ENCODE measurements around the gene ELMO1. TPM values are rescaled to one million over a fixed set of nuclear protein-coding genes. Genes with fewer than 3 reads are reported as not detected.
A peak's percentile ranks its signal among the peaks of the same experiment; 100 is the strongest.

Gene ELMO1
- total RNA-seq, 1 experiment from 2014 or later, result 1.1 TPM

GRCh38 chr7:36994456-36995112 lies 454.1 kb downstream of the ELMO1 start:
- no TSS peak for BruUV-seq (replicated peaks)

More at GRCh38 chr7:36994456-36995112, 454.1 kb downstream of the ELMO1 start:
- no peak overlapping the region for H3K27ac ChIP-seq (ENCODE audit: low read depth, low read length)
- H3K9me2 ChIP-seq (ENCODE audit: insufficient read depth), result peaks cover 4% of the 10 kb centered on the region; the same call in 1 of the 2 replicates
- CTCF ChIA-PET, result no interaction called here
- ATAC-seq (no peak), DNase-seq (ENCODE audit: low read depth, low spot score) (no peak)
- H3K79me2 ChIP-seq (ENCODE audit: insufficient read depth, low read length), result no peaks in the 10 kb centered on the region
- no peak overlapping the region for H3K9ac ChIP-seq (ENCODE audit: low read length)
- no peaks in the 10 kb centered on the region for H3K36me3 ChIP-seq (ENCODE audit: control insufficient read depth in 1 of 2, insufficient read depth in 2 of 2, low read length in 2 of 2)
- no peak overlapping the region for H3K4me3 ChIP-seq (replicated peaks in 1 of 2; ENCODE audit: low read depth in 1 of 2, low read length in 2 of 2)
- POLR2A ChIA-PET, result no interaction called here
- RAD21 ChIA-PET (ENCODE audit: low non-redundant PET in 1 of 2, low total read pairs in 2 of 2, uncharacterized antibody in 2 of 2, unreplicated experiment in 2 of 2), result no interaction called here
- no peak overlapping the region for H2AFZ ChIP-seq (ENCODE audit: low read depth, low read length, poor library complexity, severe bottlenecking)
- H3K4me1 ChIP-seq (ENCODE audit: control insufficient read depth in 1 of 2, insufficient read depth in 2 of 2, low read length in 2 of 2), result peaks cover 0 to 6% of the 10 kb centered on the region in 2 experiments; a peak in 3 of 4 replicates
- no peaks in the 10 kb centered on the region for H3K27me3 ChIP-seq (ENCODE audit: insufficient read depth, low read length)
- no peaks in the 10 kb centered on the region for H4K20me1 ChIP-seq (ENCODE audit: insufficient read depth)
- H3K9me3 ChIP-seq (ENCODE audit: control insufficient read depth in 1 of 2, insufficient read depth in 1 of 2, low read depth in 1 of 2, low read length in 2 of 2), result no peaks in the 10 kb centered on the region
- H3K4me2 ChIP-seq (ENCODE audit: low read length), result 0 out of 2 replicates have a peak overlapping the region, but pooled peaks have one; percentile 22
- intact Hi-C loops (cut with micrococcal nuclease), result no loop called here
- TF ChIP-seq SIN3A (IDR thresholded peaks at IDR 0.05; ENCODE audit: low read depth) (no peak), JUND (IDR thresholded peaks at IDR 0.05) (no peak), ZFX (IDR thresholded peaks at IDR 0.05) (no peak), EZH2 (IDR thresholded peaks at IDR 0.05) (no peak), ELF1 (IDR thresholded peaks at IDR 0.05; ENCODE audit: borderline replicate concordance, low read depth) (no peak), CTCF (IDR thresholded peaks at IDR 0.05 in 2 of 3, conservative IDR thresholded peaks at IDR 0.05 in 1 of 3; ENCODE audit: borderline replicate concordance in 1 of 3, insufficient read depth in 1 of 3, low read depth in 2 of 3, low read length in 2 of 3) (no peak), CBX3 (IDR thresholded peaks at IDR 0.05; ENCODE audit: low read depth) (no peak), YY1 (IDR thresholded peaks at IDR 0.05; ENCODE audit: extremely low read depth, insufficient replicate concordance, low read depth, low read length) (no peak), MAX (IDR thresholded peaks at IDR 0.05) (no peak), TCF7L2 (IDR thresholded peaks at IDR 0.05; ENCODE audit: borderline replicate concordance, extremely low read depth, insufficient read depth, insufficient read length) (no peak), CEBPB (IDR thresholded peaks at IDR 0.05; ENCODE audit: low read depth) (no peak), SRF (IDR thresholded peaks at IDR 0.05; ENCODE audit: low read depth) (no peak)
